HepG2 (cell line): ENCODE data around the gene RIN3. TPM values are rescaled to one million over a fixed set of nuclear protein-coding genes. Genes with fewer than 3 reads are reported as not detected.

Experiments used
- CENPT ChIP-seq: sonication (generic); formaldehyde crosslinking; IDR thresholded peaks from 2 replicates; pipeline ENCODE4 v1.8.0; 2022; ENCODE audit warnings: low read depth, mild to moderate bottlenecking, moderate library complexity, missing genetic modification reagents
- CREB3 ChIP-seq: sonication (generic); formaldehyde crosslinking; IDR thresholded peaks from 2 replicates; pipeline ENCODE4 v1.5.0; 2020; ENCODE audit warnings: missing genetic modification reagents
- DMAP1 ChIP-seq: IDR thresholded peaks from 2 replicates; pipeline ENCODE4 v1.6.1; 2016
- HNRNPH1 ChIP-seq: fragments of 200-400 bp; formaldehyde crosslinking; optimal IDR thresholded peaks from 2 replicates; pipeline ENCODE3; 2017; ENCODE audit warnings: mild to moderate bottlenecking, low read depth, low read length
- JARID2 ChIP-seq: sonication (generic); formaldehyde crosslinking; IDR thresholded peaks from 2 replicates; pipeline ENCODE4 v1.8.1; 2023; ENCODE audit warnings: missing genetic modification reagents, inconsistent platforms; ENCODE audit not compliant: insufficient replicate concordance
- PBX2 ChIP-seq: IDR thresholded peaks from 2 replicates; pipeline ENCODE4 v1.6.1; 2016; ENCODE audit warnings: control low read depth
- REST ChIP-seq, 2 experiments: IDR thresholded peaks; 2 replicates each; pipeline ENCODE4 v1.6.1; 2011 to 2012; ENCODE audit warnings: low read length in 2 of 2, borderline replicate concordance in 1 of 2, low read depth in 1 of 2, mild to moderate bottlenecking in 1 of 2, moderate library complexity in 1 of 2
- ZBTB7A ChIP-seq: sonication (generic); formaldehyde crosslinking; IDR thresholded peaks from 2 replicates; pipeline ENCODE4 v1.8.0; 2022; ENCODE audit warnings: mild to moderate bottlenecking, missing genetic modification reagents
- ZNF44 ChIP-seq: sonication (generic); formaldehyde crosslinking; IDR thresholded peaks from 2 replicates; pipeline ENCODE4 v1.5.1; 2020; ENCODE audit warnings: mild to moderate bottlenecking, missing genetic modification reagents
- ZNF687 ChIP-seq: sonication (generic); formaldehyde crosslinking; IDR thresholded peaks from 2 replicates; pipeline ENCODE4 v1.5.1; 2020; ENCODE audit warnings: mild to moderate bottlenecking, missing genetic modification reagents, moderate library complexity
- ZNF891 ChIP-seq: sonication (generic); formaldehyde crosslinking; IDR thresholded peaks from 2 replicates; pipeline ENCODE4 v1.5.0; 2020; ENCODE audit warnings: mild to moderate bottlenecking, missing genetic modification reagents
- polyA plus RNA-seq, 8 experiments: library from polyadenylated mRNA; depleted of rRNA in 3 of 8; stranded (reverse) in 7 of 8; unstranded in 1 of 8; fragments of >200 nt; fragmentation: Illumina TruSeq in 4 of 8; extraction: Trizol in 4 of 8; gene quantifications; 2 replicates each; pipeline versions ENCODE4 v1.2.1 to v1.2.3, GENCODE V29; 2011 to 2016; ENCODE audit warnings: low read depth in 4 of 8, missing spikeins in 1 of 8, mixed read lengths in 1 of 8; ENCODE audit not compliant: insufficient read depth in 1 of 8
- total RNA-seq, 5 experiments: library from RNA; depleted of rRNA; stranded (reverse); fragments of >200 nt; fragmentation: Illumina TruSeq; extraction: Trizol; gene quantifications; 2 replicates each; pipeline ENCODE4 v1.2.3, GENCODE V29; 2016; ENCODE audit warnings: low read depth in 1 of 5
- TF ChIP-seq, protein P1 (sequence below): sonication (generic); formaldehyde crosslinking; IDR thresholded peaks from 2 replicates; pipeline ENCODE4 v1.4.0; 2020; ENCODE audit warnings: missing genetic modification reagents

The RIN3 gene
- total and polyA plus RNA-seq, 2 of the 13 experiments (the other 11 are each of a cell fraction or from before 2014, with no cell fraction given): 2.3 to 3.6 TPM

DNA sequence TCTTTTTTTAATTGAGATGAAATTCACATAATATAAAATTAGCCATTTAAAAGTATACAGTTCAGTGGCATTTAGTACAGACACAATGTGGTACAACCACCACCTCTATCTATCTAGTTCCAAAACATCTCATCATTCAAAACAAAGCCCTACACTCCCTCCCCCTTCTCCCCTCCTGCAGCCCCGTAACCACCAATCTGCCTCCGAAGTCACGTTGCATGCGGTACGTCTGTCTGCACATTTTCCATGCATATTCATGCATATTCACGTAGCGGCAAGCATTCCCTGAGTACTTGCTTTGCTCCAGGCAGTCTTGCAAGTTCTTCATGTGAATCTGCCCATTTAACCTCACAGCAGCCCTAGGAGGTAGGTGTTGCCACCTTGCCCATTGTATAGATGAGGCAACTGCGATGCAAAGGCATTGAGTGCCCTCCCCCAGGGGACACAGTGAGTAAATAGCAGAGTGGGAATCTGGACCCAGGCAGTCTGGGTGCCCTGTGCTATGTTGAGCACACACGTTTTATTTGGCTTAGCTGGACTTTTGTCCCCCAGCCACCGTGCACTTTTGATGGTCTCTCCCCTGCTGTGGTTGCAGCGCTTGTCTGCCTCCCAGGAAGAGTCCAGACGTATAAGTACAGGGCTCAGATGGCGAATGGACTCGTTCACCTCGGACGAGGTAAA, 43.4 kb downstream of the RIN3 start (continued):
- no peak; a peak in 1 of 4 replicates for TF ChIP-seq REST (IDR thresholded peaks at IDR 0.05; ENCODE audit: borderline replicate concordance in 1 of 2, low read depth in 1 of 2, low read length in 2 of 2)
- no peak for TF ChIP-seq HNRNPH1
- TF ChIP-seq, protein P1, sequence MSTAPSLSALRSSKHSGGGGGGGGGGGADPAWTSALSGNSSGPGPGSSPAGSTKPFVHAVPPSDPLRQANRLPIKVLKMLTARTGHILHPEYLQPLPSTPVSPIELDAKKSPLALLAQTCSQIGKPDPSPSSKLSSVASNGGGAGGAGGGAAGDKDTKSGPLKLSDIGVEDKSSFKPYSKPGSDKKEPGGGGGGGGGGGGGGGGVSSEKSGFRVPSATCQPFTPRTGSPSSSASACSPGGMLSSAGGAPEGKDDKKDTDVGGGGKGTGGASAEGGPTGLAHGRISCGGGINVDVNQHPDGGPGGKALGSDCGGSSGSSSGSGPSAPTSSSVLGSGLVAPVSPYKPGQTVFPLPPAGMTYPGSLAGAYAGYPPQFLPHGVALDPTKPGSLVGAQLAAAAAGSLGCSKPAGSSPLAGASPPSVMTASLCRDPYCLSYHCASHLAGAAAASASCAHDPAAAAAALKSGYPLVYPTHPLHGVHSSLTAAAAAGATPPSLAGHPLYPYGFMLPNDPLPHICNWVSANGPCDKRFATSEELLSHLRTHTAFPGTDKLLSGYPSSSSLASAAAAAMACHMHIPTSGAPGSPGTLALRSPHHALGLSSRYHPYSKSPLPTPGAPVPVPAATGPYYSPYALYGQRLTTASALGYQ (CRISPR knock-in tag): no peak
- no peak for TF ChIP-seq CREB3 (CRISPR knock-in tag)
- TF ChIP-seq CENPT: no peak
- no peak for TF ChIP-seq ZNF891 (CRISPR knock-in tag)
- peak; percentile 44; the same call in 1 of the 2 replicates for TF ChIP-seq DMAP1 (CRISPR knock-in tag)
- TF ChIP-seq ZNF687 (CRISPR knock-in tag): peak; percentile 85; the same call in 1 of the 2 replicates
- no peak for TF ChIP-seq PBX2 (CRISPR knock-in tag)
- no peak for TF ChIP-seq JARID2 (CRISPR knock-in tag)
- TF ChIP-seq ZNF44 (CRISPR knock-in tag): no peak
- peak; percentile 92 for TF ChIP-seq ZBTB7A (CRISPR knock-in tag)
